ENCODE results near the gene STAC3. TPM values are rescaled to one million over a fixed set of nuclear protein-coding genes. Genes with fewer than 3 reads are reported as not detected.

The STAC3 gene
- total RNA-seq, 3 donors from 2014 or later (not counting 1 experiment from before 2014, with no cell fraction given), result 2.4 to 4.1 (median 3.8) TPM

- DNase-seq, result no peak
- peaks cover 32% of the 10 kb centered on the region for H3K27me3 ChIP-seq (ENCODE audit: control insufficient read depth, insufficient read depth, low read length)
- ATAC-seq, result no peak
- no peak overlapping the region for H3K4me3 Mint-ChIP-seq
- H3K27ac ChIP-seq (ENCODE audit: low read length), result no peak overlapping the region
- TF ChIP-seq, protein P1, sequence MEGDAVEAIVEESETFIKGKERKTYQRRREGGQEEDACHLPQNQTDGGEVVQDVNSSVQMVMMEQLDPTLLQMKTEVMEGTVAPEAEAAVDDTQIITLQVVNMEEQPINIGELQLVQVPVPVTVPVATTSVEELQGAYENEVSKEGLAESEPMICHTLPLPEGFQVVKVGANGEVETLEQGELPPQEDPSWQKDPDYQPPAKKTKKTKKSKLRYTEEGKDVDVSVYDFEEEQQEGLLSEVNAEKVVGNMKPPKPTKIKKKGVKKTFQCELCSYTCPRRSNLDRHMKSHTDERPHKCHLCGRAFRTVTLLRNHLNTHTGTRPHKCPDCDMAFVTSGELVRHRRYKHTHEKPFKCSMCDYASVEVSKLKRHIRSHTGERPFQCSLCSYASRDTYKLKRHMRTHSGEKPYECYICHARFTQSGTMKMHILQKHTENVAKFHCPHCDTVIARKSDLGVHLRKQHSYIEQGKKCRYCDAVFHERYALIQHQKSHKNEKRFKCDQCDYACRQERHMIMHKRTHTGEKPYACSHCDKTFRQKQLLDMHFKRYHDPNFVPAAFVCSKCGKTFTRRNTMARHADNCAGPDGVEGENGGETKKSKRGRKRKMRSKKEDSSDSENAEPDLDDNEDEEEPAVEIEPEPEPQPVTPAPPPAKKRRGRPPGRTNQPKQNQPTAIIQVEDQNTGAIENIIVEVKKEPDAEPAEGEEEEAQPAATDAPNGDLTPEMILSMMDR (IDR thresholded peaks at IDR 0.05), result no peak
- H3K9me3 Mint-ChIP-seq, result no peaks in the 10 kb centered on the region
- H3K4me3 ChIP-seq (ENCODE audit: low read length), result no peak overlapping the region
- intact Hi-C loops (cut with micrococcal nuclease), result no loop called here
- H3K27ac Mint-ChIP-seq, result no peak overlapping the region
- H3K9me3 ChIP-seq (ENCODE audit: control insufficient read depth, insufficient read depth, low read length), result no peaks in the 10 kb centered on the region
- H3K27me3 Mint-ChIP-seq (ENCODE audit: low read depth in 2 of 2), result peaks cover 31 to 32% of the 10 kb centered on the region in 2 donors
- no peaks in the 10 kb centered on the region for H3K36me3 Mint-ChIP-seq
- 92% methylated on average over 25 of the region's 27 CpGs for WGBS (ENCODE audit: insufficient coverage)
- peaks cover 26 to 33% of the 10 kb centered on the region in 2 donors for H3K4me1 Mint-ChIP-seq
- no peaks in the 10 kb centered on the region for H3K36me3 ChIP-seq (ENCODE audit: control insufficient read depth, insufficient read depth, low read length)
- H3K4me1 ChIP-seq (ENCODE audit: control insufficient read depth, insufficient read depth, low read length), result peaks cover 40% of the 10 kb centered on the region
Measured at GRCh38 chr12:57211791-57212700, 38.9 kb downstream of the STAC3 start.

DNA sequence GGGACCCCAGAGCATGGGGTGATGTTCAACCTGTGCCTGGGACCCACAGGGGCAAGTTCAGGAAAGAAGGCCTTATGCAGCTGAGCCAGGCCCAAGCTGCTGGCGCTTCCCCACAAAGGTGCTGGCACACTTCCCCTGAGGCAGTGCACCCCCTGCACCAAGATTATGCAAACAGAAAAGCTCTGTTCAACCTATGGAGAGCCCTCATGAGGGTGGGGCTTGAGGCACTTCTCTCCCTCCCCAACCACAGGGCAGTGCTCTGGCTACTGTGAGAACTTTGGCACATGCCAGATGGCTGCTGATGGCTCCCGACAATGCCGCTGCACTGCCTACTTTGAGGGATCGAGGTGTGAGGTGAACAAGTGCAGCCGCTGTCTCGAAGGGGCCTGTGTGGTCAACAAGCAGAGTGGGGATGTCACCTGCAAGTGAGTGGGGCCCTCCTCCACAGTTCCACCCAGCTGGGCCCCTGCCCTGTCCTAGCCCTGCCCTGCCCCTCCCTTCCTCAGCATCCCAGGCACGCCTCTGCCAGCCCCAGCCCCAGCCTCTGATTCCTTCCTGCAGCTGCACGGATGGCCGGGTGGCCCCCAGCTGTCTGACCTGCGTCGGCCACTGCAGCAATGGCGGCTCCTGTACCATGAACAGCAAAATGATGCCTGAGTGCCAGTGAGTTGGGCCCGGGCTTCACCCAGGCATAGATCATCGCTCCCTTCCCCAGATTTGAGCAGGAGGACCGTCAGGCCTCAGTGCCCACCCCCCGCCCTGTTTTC lies 39.9 kb downstream of the STAC3 start:
- Histone ChIP-seq H3K4me1 (ENCODE audit: control insufficient read depth, insufficient read depth, low read length) (peaks cover 33% of the 10 kb centered on the region), H3K27ac (ENCODE audit: low read length) (no peak overlapping the region), H3K36me3 (ENCODE audit: control insufficient read depth, insufficient read depth, low read length) (no peaks in the 10 kb centered on the region), H3K27me3 (ENCODE audit: control insufficient read depth, insufficient read depth, low read length) (peaks cover 31% of the 10 kb centered on the region), H3K4me3 (ENCODE audit: low read length) (no peak overlapping the region), H3K9me3 (ENCODE audit: control insufficient read depth, insufficient read depth, low read length) (no peaks in the 10 kb centered on the region)
- H3K4me1 Mint-ChIP-seq, result peaks cover 23 to 30% of the 10 kb centered on the region in 2 donors
- no peaks in the 10 kb centered on the region for H3K36me3 Mint-ChIP-seq
- no peaks in the 10 kb centered on the region for H3K9me3 Mint-ChIP-seq
- ATAC-seq (no peak), DNase-seq (no peak)
- H3K4me3 Mint-ChIP-seq, result no peak overlapping the region
- peaks cover 29 to 31% of the 10 kb centered on the region in 2 donors for H3K27me3 Mint-ChIP-seq (ENCODE audit: low read depth in 2 of 2)
- TF ChIP-seq, protein P1 (IDR thresholded peaks at IDR 0.05), result no peak
- H3K27ac Mint-ChIP-seq, result no peak overlapping the region
- WGBS (ENCODE audit: insufficient coverage), result 85% methylated on average over 16 of the region's 16 CpGs
- intact Hi-C loops (cut with micrococcal nuclease), result no loop called here

DNA sequence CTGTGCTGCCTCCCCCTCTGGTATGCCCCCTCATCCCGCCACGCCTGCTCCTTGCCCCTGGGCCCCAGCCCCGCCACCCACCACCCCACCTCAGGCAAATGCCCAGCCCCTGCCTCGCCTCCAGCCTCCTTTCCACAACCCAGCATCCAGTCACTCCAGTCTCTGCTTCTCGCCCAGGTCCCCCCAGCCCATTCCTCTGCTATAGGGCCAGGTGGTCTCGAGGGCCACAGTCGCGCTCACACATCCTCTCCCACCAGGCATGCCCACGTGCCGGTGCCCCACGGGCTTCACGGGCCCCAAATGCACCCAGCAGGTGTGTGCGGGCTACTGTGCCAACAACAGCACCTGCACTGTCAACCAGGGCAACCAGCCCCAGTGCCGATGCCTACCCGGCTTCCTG lies 40.5 kb downstream of the STAC3 start:
- H3K36me3 Mint-ChIP-seq, result no peaks in the 10 kb centered on the region
- no peak overlapping the region for H3K27ac ChIP-seq (ENCODE audit: low read length)
- no peak overlapping the region for H3K4me3 Mint-ChIP-seq
- H3K27ac Mint-ChIP-seq, result no peak overlapping the region
- H3K4me1 Mint-ChIP-seq, result peaks cover 16 to 23% of the 10 kb centered on the region in 2 donors
- H3K4me1 ChIP-seq (ENCODE audit: control insufficient read depth, insufficient read depth, low read length), result peaks cover 27% of the 10 kb centered on the region
- no peaks in the 10 kb centered on the region for H3K9me3 Mint-ChIP-seq
- DNase-seq (no peak), ATAC-seq (no peak)
- H3K27me3 Mint-ChIP-seq (ENCODE audit: low read depth in 2 of 2), result peaks cover 23 to 25% of the 10 kb centered on the region in 2 donors
- H3K36me3 ChIP-seq (ENCODE audit: control insufficient read depth, insufficient read depth, low read length), result no peaks in the 10 kb centered on the region
- H3K4me3 ChIP-seq (ENCODE audit: low read length), result no peak overlapping the region
- no peaks in the 10 kb centered on the region for H3K9me3 ChIP-seq (ENCODE audit: control insufficient read depth, insufficient read depth, low read length)
- intact Hi-C loops (cut with micrococcal nuclease), result no loop called here
- TF ChIP-seq, protein P1 (IDR thresholded peaks at IDR 0.05), result no peak
- WGBS (ENCODE audit: insufficient coverage), result 85% methylated on average over 15 of the region's 15 CpGs
- H3K27me3 ChIP-seq (ENCODE audit: control insufficient read depth, insufficient read depth, low read length), result peaks cover 25% of the 10 kb centered on the region

Data from natural killer cell (primary cell).